Kidney epithelial cell (primary cell): ENCODE data around the gene RPS24. TPM values are rescaled to one million over a fixed set of nuclear protein-coding genes. Genes with fewer than 3 reads are reported as not detected.

Experiments used
- DNase-seq: peaks from one replicate; pipeline ENCODE4 v3.0.0-alpha.2; 2010; ENCODE audit warnings: low read depth
- H3K27me3 ChIP-seq: 2 replicates; pipeline ENCODE4 v1.6.0; 2011; ENCODE audit warnings: low read length; ENCODE audit not compliant: control insufficient read depth, insufficient read depth
- H3K36me3 ChIP-seq: 2 replicates; pipeline ENCODE4 v1.5.1; 2011; ENCODE audit warnings: low read length; ENCODE audit not compliant: control insufficient read depth, insufficient read depth
- H3K4me3 ChIP-seq: 2 replicates; pipeline ENCODE4 v1.5.1; 2011; ENCODE audit warnings: low read depth, mild to moderate bottlenecking, control low read depth, low read length
- CTCF ChIP-seq: IDR thresholded peaks from 2 replicates; pipeline ENCODE4 v1.5.1; 2011; ENCODE audit warnings: mild to moderate bottlenecking, moderate library complexity, low read length, control low read depth, inconsistent platforms; ENCODE audit not compliant: insufficient read depth, poor library complexity, severe bottlenecking
- total RNA-seq: library from RNA; depleted of rRNA; stranded (reverse); fragments of >200 nt; gene quantifications from 2 replicates; pipeline ENCODE4 v1.2.3, GENCODE V29; 2015

RPS24 gene
- total RNA-seq, 1 donor from 2014 or later = 2,689 TPM

GRCh38 chr10:78019264-78019663 is 14.4 kb upstream of the RPS24 start:
- no peak for TF ChIP-seq CTCF

GRCh38 chr10:78021201-78021600 is 12.5 kb upstream of the RPS24 start:
- Histone ChIP-seq H3K4me3 (no peak overlapping the region), H3K36me3 (peaks cover 4% of the 10 kb centered on the region), H3K27me3 (no peaks in the 10 kb centered on the region)
- DNase-seq = no peak
- no peak for TF ChIP-seq CTCF

More at GRCh38 chr10:78019264-78019663, 14.4 kb upstream of the RPS24 start:
- no peak for DNase-seq
- no peaks in the 10 kb centered on the region for H3K27me3 ChIP-seq
- no peak overlapping the region for H3K4me3 ChIP-seq
- peaks cover 4% of the 10 kb centered on the region for H3K36me3 ChIP-seq

- no peaks in the 10 kb centered on the region for H3K27me3 ChIP-seq
- DNase-seq = no peak
- no peak overlapping the region for H3K4me3 ChIP-seq
- H3K36me3 ChIP-seq = peaks cover 2% of the 10 kb centered on the region
- TF ChIP-seq CTCF = no peak
These were observed 9.9 kb upstream of the RPS24 start for GRCh38 chr10:78023741-78024140.

- peak; percentile 41 for DNase-seq
- no peak overlapping the region for H3K4me3 ChIP-seq
- peaks cover 2% of the 10 kb centered on the region for H3K36me3 ChIP-seq
- no peaks in the 10 kb centered on the region for H3K27me3 ChIP-seq
- TF ChIP-seq CTCF = no peak
These were observed 7.8 kb upstream of the RPS24 start for GRCh38 chr10:78025685-78026364.

- TF ChIP-seq CTCF = no peak
- Histone ChIP-seq H3K27me3 (no peaks in the 10 kb centered on the region), H3K4me3 (peak overlapping the region; percentile 65), H3K36me3 (no peaks in the 10 kb centered on the region)
- DNase-seq = no peak
These were observed 5.0 kb upstream of the RPS24 start for GRCh38 chr10:78028438-78029268.
